GM21360 (cell line): ENCODE data around the gene CREB3L2.
"Not testable (repeated sequence)": the region's sequence is repeated elsewhere in the genome, so short reads cannot be mapped to it uniquely, and the experiment has no call there.

Source experiments
- ATAC-seq: cut with Tn5 transposase; IDR thresholded peaks from one replicate; pipeline ENCODE4 v1.9.1; 2021; ENCODE audit warnings: mild to moderate bottlenecking, moderate library complexity; ENCODE audit not compliant: unreplicated experiment

The CREB3L2 gene

GRCh38 chr7:137989094-137989493 is 12.8 kb downstream of the CREB3L2 start:
- ATAC-seq: no peak

- ATAC-seq: peak; percentile 56
Observed at GRCh38 chr7:137987968-137988367, 13.9 kb downstream of the CREB3L2 start.

- ATAC-seq: no peak
Observed at GRCh38 chr7:137987563-137987962, 14.3 kb downstream of the CREB3L2 start.

GRCh38 chr7:137987018-137987349 is 14.9 kb downstream of the CREB3L2 start:
- no peak for ATAC-seq

GRCh38 chr7:137986252-137987017 is 15.5 kb downstream of the CREB3L2 start:
- no peak for ATAC-seq

GRCh38 chr7:137985897-137986251 is 16.0 kb downstream of the CREB3L2 start:
- peak; percentile 40 for ATAC-seq

GRCh38 chr7:137985253-137985896 is 16.5 kb downstream of the CREB3L2 start:
- peak; percentile 39 for ATAC-seq

GRCh38 chr7:137984181-137985041 is 17.5 kb downstream of the CREB3L2 start:
- no peak for ATAC-seq

GRCh38 chr7:137983323-137984008 is 18.4 kb downstream of the CREB3L2 start:
- ATAC-seq: no peak

- ATAC-seq: not testable (repeated sequence)
Observed at GRCh38 chr7:137982394-137982793, 19.5 kb downstream of the CREB3L2 start.

- peak; percentile 54 for ATAC-seq
Observed at GRCh38 chr7:137981668-137982067, 20.2 kb downstream of the CREB3L2 start.

- peak; percentile 4 for ATAC-seq
Observed at GRCh38 chr7:137981175-137981574, 20.7 kb downstream of the CREB3L2 start.

- ATAC-seq: no peak
Observed at GRCh38 chr7:137980308-137980707, 21.6 kb downstream of the CREB3L2 start.

GRCh38 chr7:137978464-137979237 is 23.2 kb downstream of the CREB3L2 start:
- ATAC-seq: no peak

- no peak for ATAC-seq
Observed at GRCh38 chr7:137977173-137977572, 24.7 kb downstream of the CREB3L2 start.

GRCh38 chr7:137976696-137977095 is 25.2 kb downstream of the CREB3L2 start:
- no peak for ATAC-seq

- ATAC-seq: no peak
Observed at GRCh38 chr7:137976232-137976631, 25.7 kb downstream of the CREB3L2 start.

GRCh38 chr7:137975768-137976167 is 26.1 kb downstream of the CREB3L2 start:
- ATAC-seq: no peak

- ATAC-seq: peak; percentile 55
Observed at GRCh38 chr7:137975221-137975620, 26.7 kb downstream of the CREB3L2 start.

- ATAC-seq: no peak
Observed at GRCh38 chr7:137974766-137975165, 27.1 kb downstream of the CREB3L2 start.
